B cell (primary cell): ENCODE data around the gene NOTCH3. TPM values are rescaled to one million over a fixed set of nuclear protein-coding genes. Genes with fewer than 3 reads are reported as not detected.

Experiments
- ATAC-seq: fragments of 200-7000 bp; cut with Tn5 transposase; one replicate; pipeline ENCODE4 v1.10.0; 2021; ENCODE audit warnings: low read depth, mild to moderate bottlenecking, moderate number of reproducible peaks, moderate library complexity
- CTCF ChIA-PET: fragments of 350-600 bp; sonication (Branson Sonifier 250); formaldehyde crosslinking; loops from one replicate; lab custom pipeline; 2021; ENCODE audit warnings: antibody characterized with exemption, inconsistent platforms; lab: Charles Lee
- POLR2A ChIA-PET: fragments of 350-600 bp; sonication (Branson Sonifier 250); formaldehyde crosslinking; loops from one replicate; lab custom pipeline; 2021; ENCODE audit warnings: antibody characterized with exemption; lab: Charles Lee
- DNase-seq: peaks from one replicate; pipeline ENCODE4 v3.0.0; 2013
- H2AFZ ChIP-seq: 2 replicates; pipeline ENCODE4 v1.6.1; 2012; ENCODE audit warnings: mild to moderate bottlenecking, low read depth, low read length; ENCODE audit not compliant: insufficient read depth, poor library complexity, severe bottlenecking
- H3K27ac ChIP-seq, 2 donors: 1 replicate in 1 of 2; 2 replicates in 1 of 2; pipeline ENCODE4 v1.5.1; 2012 to 2013; ENCODE audit warnings: low read length in 2 of 2, mild to moderate bottlenecking in 2 of 2, moderate library complexity in 1 of 2
- H3K27me3 ChIP-seq, 4 experiments: fragments of 200-600 bp in 1 of 4; sonication (generic) in 1 of 4; replicated peaks in 1 of 4; 1 replicate in 2 of 4; 2 replicates in 2 of 4; pipeline versions ENCODE4 v1.6.1 to v1.7.0; 2013 to 2016; ENCODE audit warnings: low read length in 3 of 4, mild to moderate bottlenecking in 2 of 4, mixed read lengths in 1 of 4, moderate library complexity in 1 of 4; ENCODE audit not compliant: insufficient read depth in 4 of 4, control insufficient read depth in 3 of 4; ENCODE audit errors: control extremely low read depth in 1 of 4
- H3K36me3 ChIP-seq, 2 experiments: replicated peaks in 1 of 2; 1 replicate in 1 of 2; 2 replicates in 1 of 2; pipeline versions ENCODE4 v1.6.1 to v1.7.1; 2013; ENCODE audit warnings: low read length in 1 of 2; ENCODE audit not compliant: insufficient read depth in 2 of 2, control insufficient read depth in 1 of 2; ENCODE audit errors: control extremely low read depth in 1 of 2, extremely low read depth in 1 of 2
- H3K4me1 ChIP-seq, 2 donors: fragments of 200-600 bp in 1 of 2; sonication (generic) in 1 of 2; 1 replicate in 1 of 2; 2 replicates in 1 of 2; pipeline versions ENCODE4 v1.5.1 to v1.6.1; 2013 to 2017; ENCODE audit warnings: low read length in 2 of 2; ENCODE audit not compliant: control insufficient read depth in 2 of 2, insufficient read depth in 2 of 2
- H3K4me2 ChIP-seq: replicated peaks from 2 replicates; pipeline ENCODE3; 2012; ENCODE audit warnings: mild to moderate bottlenecking, low read depth, low read length; ENCODE audit not compliant: poor library complexity, severe bottlenecking
- H3K4me3 ChIP-seq, 5 experiments: fragments of 200-600 bp in 1 of 5; sonication (generic) in 1 of 5; 1 replicate in 3 of 5; 2 replicates in 2 of 5; pipeline versions ENCODE4 v1.5.1 to v1.7.0; 2011 to 2016; ENCODE audit warnings: low read length in 4 of 5, mild to moderate bottlenecking in 4 of 5, low read depth in 2 of 5, control low read depth in 1 of 5, moderate library complexity in 1 of 5; ENCODE audit not compliant: insufficient read depth in 1 of 5; ENCODE audit errors: control extremely low read depth in 1 of 5, extremely low read depth in 1 of 5
- H3K79me2 ChIP-seq: fragments of 200-600 bp; sonication (generic); one replicate; pipeline ENCODE4 v1.6.0; 2016; ENCODE audit warnings: low read length; ENCODE audit not compliant: control insufficient read depth, insufficient read depth
- H3K9ac ChIP-seq: fragments of 200-600 bp; sonication (generic); 2 replicates; pipeline ENCODE4 v1.6.1; 2017; ENCODE audit warnings: mild to moderate bottlenecking, low read length, moderate library complexity
- H3K9me3 ChIP-seq, 3 donors: one replicate each; pipeline versions ENCODE4 v1.6.1 to v1.7.1; 2013; ENCODE audit warnings: low read length in 2 of 3; ENCODE audit not compliant: control insufficient read depth in 2 of 3, insufficient read depth in 1 of 3; ENCODE audit errors: control extremely low read depth in 1 of 3
- H4K20me1 ChIP-seq: 2 replicates; pipeline ENCODE4 v1.6.0; 2012; ENCODE audit warnings: mild to moderate bottlenecking, low read length; ENCODE audit not compliant: insufficient read depth, control insufficient read depth, poor library complexity, severe bottlenecking
- H3K27ac Mint-ChIP-seq: one replicate; pipeline ENCODE4 v1.8.0; 2021; ENCODE audit warnings: mixed read lengths
- H3K27me3 Mint-ChIP-seq: one replicate; pipeline ENCODE4 v1.8.0; 2021; ENCODE audit warnings: mixed read lengths
- H3K4me1 Mint-ChIP-seq: one replicate; pipeline ENCODE4 v1.8.0; 2021; ENCODE audit warnings: mixed read lengths
- H3K4me3 Mint-ChIP-seq: one replicate; pipeline ENCODE4 v1.8.0; 2021; ENCODE audit warnings: mixed read lengths
- H3K9me3 Mint-ChIP-seq: one replicate; pipeline ENCODE4 v1.8.0; 2022; ENCODE audit warnings: mixed read lengths; ENCODE audit not compliant: insufficient read depth
- EZH2 ChIP-seq: IDR thresholded peaks from 2 replicates; pipeline ENCODE4 v1.6.1; 2012; ENCODE audit warnings: borderline replicate concordance, low read depth, mild to moderate bottlenecking, moderate library complexity, low read length; ENCODE audit not compliant: insufficient read depth, poor library complexity, severe bottlenecking
- WGBS: methylation state at CpG from one replicate; pipeline ENCODE4 v1.1.5; 2013; ENCODE audit warnings: missing lambda C conversion rate; ENCODE audit not compliant: insufficient coverage; 5-methylcytosine and 5-hydroxymethylcytosine counted together
- intact Hi-C: fragments of 100-400 bp; cut with micrococcal nuclease; formaldehyde crosslinking; loops from one replicate; pipeline ENCODE4 v1.10.0; 2022
- polyA plus RNA-seq: library from polyadenylated mRNA; depleted of rRNA; stranded (reverse); fragments of >200 nt; gene quantifications from 2 replicates; pipeline ENCODE4 v1.2.3, GENCODE V29; 2012
- total RNA-seq, 2 donors: library from RNA; stranded (reverse); fragments of 120-200 nt in 1 of 2; gene quantifications; 1 replicate in 1 of 2; 2 replicates in 1 of 2; pipeline versions ENCODE4 v1.2.3 to v1.2.4, GENCODE V29; 2013 to 2022
- TF ChIP-seq, protein P1 (sequence below): fragments of 200-600 bp; IDR thresholded peaks from one replicate; pipeline ENCODE4 v1.8.0; 2022; ENCODE audit warnings: antibody characterized with exemption, mild to moderate bottlenecking

Gene NOTCH3
- total and polyA plus RNA-seq, 2 donors (not counting 1 experiment from before 2014, with no cell fraction given), result 0.01 to 0.05 TPM

DNA sequence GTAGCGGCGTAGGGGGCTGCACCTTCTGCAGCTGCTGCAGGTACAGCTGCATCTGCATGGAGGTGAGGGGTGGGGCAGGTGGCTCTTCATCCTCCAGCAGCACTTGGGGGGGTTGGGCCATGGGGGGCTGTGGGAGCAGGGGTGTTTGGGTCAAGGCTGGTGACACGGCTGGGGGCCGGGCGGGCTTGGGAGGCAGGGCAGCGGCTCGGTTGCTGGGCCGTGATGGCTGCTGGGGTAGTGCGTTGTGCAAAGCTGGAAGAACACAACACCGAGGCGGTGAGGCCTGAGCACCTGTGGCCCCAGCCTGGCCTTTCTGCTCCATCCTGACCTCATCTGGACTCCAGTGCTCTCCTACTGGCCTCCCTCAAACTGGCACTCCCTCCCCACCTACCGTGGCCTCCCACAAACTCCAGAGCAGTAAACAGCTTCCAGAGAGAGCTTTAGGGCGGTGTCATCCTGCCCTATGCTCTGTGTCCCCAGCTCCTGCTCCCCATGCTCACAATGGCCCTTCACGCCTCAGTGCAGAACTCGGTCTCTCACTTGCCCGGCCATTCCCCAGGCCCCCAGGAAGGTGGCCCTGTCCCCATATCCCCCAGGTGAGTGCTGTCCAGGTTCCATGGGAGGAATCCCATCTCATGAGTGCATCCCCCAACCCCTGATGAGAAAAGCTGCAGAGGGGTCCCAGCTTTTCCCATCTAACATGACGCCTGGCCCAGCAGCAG lies 42.6 kb upstream of the NOTCH3 start:
- Histone ChIP-seq H3K27me3 (no peaks in the 10 kb centered on the region), H3K4me2 (no peak overlapping the region), H3K9ac (no peak overlapping the region), H4K20me1 (peaks cover 94% of the 10 kb centered on the region), H3K4me3 (no peak overlapping the region), H3K79me2 (peaks cover 22% of the 10 kb centered on the region), H3K4me1 (no peaks in the 10 kb centered on the region), H2AFZ (no peak overlapping the region), H3K27ac (no peak overlapping the region), H3K36me3 (peaks cover 0 to 89% of the 10 kb centered on the region in 2 experiments), H3K9me3 (no peaks in the 10 kb centered on the region)
- intact Hi-C loops, result no loop called here
- POLR2A ChIA-PET, result no interaction called here
- Mint-ChIP-seq H3K4me1 (no peaks in the 10 kb centered on the region), H3K27ac (peak overlapping the region; percentile 10), H3K27me3 (no peaks in the 10 kb centered on the region), H3K9me3 (no peaks in the 10 kb centered on the region), H3K4me3 (no peak overlapping the region)
- ATAC-seq, result no peak
- 97% methylated on average over 15 of the region's 17 CpGs for WGBS
- no peak for DNase-seq
- CTCF ChIA-PET, result no interaction called here
- no peak for TF ChIP-seq EZH2
- TF ChIP-seq, protein P1, sequence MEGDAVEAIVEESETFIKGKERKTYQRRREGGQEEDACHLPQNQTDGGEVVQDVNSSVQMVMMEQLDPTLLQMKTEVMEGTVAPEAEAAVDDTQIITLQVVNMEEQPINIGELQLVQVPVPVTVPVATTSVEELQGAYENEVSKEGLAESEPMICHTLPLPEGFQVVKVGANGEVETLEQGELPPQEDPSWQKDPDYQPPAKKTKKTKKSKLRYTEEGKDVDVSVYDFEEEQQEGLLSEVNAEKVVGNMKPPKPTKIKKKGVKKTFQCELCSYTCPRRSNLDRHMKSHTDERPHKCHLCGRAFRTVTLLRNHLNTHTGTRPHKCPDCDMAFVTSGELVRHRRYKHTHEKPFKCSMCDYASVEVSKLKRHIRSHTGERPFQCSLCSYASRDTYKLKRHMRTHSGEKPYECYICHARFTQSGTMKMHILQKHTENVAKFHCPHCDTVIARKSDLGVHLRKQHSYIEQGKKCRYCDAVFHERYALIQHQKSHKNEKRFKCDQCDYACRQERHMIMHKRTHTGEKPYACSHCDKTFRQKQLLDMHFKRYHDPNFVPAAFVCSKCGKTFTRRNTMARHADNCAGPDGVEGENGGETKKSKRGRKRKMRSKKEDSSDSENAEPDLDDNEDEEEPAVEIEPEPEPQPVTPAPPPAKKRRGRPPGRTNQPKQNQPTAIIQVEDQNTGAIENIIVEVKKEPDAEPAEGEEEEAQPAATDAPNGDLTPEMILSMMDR, result no peak

GRCh38 chr19:15241259-15241910 lies 40.6 kb upstream of the NOTCH3 start:
- H3K4me2 ChIP-seq, result no peak overlapping the region
- 96% methylated on average over 7 of the region's 9 CpGs for WGBS
- H2AFZ ChIP-seq, result no peak overlapping the region
- H3K27me3 ChIP-seq, result no peaks in the 10 kb centered on the region
- no peak overlapping the region for H3K9ac ChIP-seq
- H3K27ac ChIP-seq, result no peak overlapping the region
- no peaks in the 10 kb centered on the region for H3K9me3 Mint-ChIP-seq
- ChIA-PET POLR2A (no interaction called here), CTCF (interaction anchor here (0.6 to 0.7 kb wide), 2 partner anchors 245 to 1235 kb away, joined by 3 to 4 read pairs; no protein-coding TSS in a partner anchor)
- H3K4me3 ChIP-seq, result no peak overlapping the region
- peaks cover 17% of the 10 kb centered on the region for H3K79me2 ChIP-seq
- intact Hi-C loops, result no loop called here
- DNase-seq (no peak), ATAC-seq (no peak)
- H3K36me3 ChIP-seq, result peaks cover 0 to 81% of the 10 kb centered on the region in 2 experiments
- H3K9me3 ChIP-seq, result peaks cover 0 to 4% (median 0%) of the 10 kb centered on the region in 3 donors
- no peaks in the 10 kb centered on the region for H3K27me3 Mint-ChIP-seq
- H3K4me3 Mint-ChIP-seq, result no peak overlapping the region
- H3K4me1 ChIP-seq, result no peaks in the 10 kb centered on the region
- no peak for TF ChIP-seq EZH2
- TF ChIP-seq, protein P1, result no peak
- peak overlapping the region; percentile 56 for H3K27ac Mint-ChIP-seq
- H4K20me1 ChIP-seq, result peaks cover 86% of the 10 kb centered on the region
- H3K4me1 Mint-ChIP-seq, result no peaks in the 10 kb centered on the region
